ENCODE data around the gene ZNF688. TPM values are rescaled to one million over a fixed set of nuclear protein-coding genes. Genes with fewer than 3 reads are reported as not detected.
A peak's percentile ranks its signal among the peaks of the same experiment; 100 is the strongest.

Gene ZNF688
- total and polyA plus RNA-seq, 2 of the 13 experiments (the other 11 are each of a cell fraction or from before 2014, with no cell fraction given): 2.4 to 5.4 TPM

DNA sequence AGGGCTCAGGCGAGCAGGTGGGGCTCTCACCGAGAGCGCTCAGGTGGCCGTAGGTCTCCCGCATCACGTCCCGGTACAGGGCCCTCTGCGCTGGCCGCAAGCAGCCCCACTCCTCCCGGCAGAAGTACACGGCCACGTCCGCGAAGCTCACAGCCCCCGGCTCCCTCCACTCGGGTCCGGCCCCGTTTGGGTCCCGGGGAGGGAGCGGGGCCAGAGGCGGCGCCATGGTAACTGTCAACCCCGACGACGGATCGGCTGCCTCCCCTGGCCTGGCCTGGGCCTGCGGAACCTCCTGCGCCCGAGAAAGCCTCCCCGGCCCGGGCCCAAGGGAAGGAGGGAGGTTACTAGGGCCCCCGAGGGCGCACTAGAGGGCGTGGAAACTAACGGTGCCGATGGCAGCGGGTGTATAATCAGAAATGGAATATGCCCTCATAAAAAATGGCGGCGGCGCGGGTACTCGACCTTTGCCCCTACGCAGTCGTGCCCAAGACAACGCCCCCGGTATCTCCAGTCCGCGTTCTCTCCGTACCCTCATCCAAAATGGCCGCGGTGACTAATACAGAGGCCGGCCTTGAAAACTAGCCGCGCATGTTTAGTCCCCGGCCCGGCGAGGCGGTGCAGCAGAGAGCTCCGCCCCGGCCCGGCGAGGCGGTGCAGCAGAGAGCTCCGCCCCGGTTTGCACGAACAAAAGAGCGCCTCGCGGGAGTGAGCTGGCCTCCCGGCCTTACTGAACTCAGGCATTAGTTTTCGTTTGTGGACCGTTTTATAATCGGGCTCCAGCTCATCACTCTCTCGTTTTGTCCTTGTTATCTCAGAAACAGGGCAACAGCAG, 13.3 kb downstream of the ZNF688 start, which contains the start of gene ZNF764 (continued):
- TF ChIP-seq ZNF670 (CRISPR knock-in tag; IDR thresholded peaks at IDR 0.05; ENCODE audit: borderline replicate concordance) (peak; percentile 87), ZNF572 (CRISPR knock-in tag; IDR thresholded peaks at IDR 0.05) (peak; percentile 60; the same call in 1 of the 2 replicates), ZIK1 (CRISPR knock-in tag; IDR thresholded peaks at IDR 0.05; ENCODE audit: borderline replicate concordance, low read depth) (peak; percentile 29), ZNF879 (CRISPR knock-in tag; IDR thresholded peaks at IDR 0.05) (no peak; the same call in 1 of the 2 replicates), THAP7 (CRISPR knock-in tag; IDR thresholded peaks at IDR 0.05) (peak; percentile 49; the same call in 1 of the 2 replicates), ZNF547 (CRISPR knock-in tag; IDR thresholded peaks at IDR 0.05) (no peak; the same call in none of the 2 replicates), FOXA3 (CRISPR knock-in tag; IDR thresholded peaks at IDR 0.05) (peak; percentile 75), NONO (IDR thresholded peaks at IDR 0.05) (no peak), NONO (CRISPR knock-in tag; conservative IDR thresholded peaks at IDR 0.05) (peak; percentile 93), GMEB2 (CRISPR knock-in tag; IDR thresholded peaks at IDR 0.05; ENCODE audit: low read depth) (peak; percentile 97), ZFP36L1 (CRISPR knock-in tag; IDR thresholded peaks at IDR 0.05) (peak; percentile 25), JUN (CRISPR knock-in tag; IDR thresholded peaks at IDR 0.05) (peak; percentile 28; the same call in 1 of the 2 replicates), GABPA (IDR thresholded peaks at IDR 0.05; ENCODE audit: low read depth, low read length) (peak; percentile 32; the same call in 1 of the 2 replicates), GABPA (CRISPR knock-in tag; IDR thresholded peaks at IDR 0.05; ENCODE audit: low read depth) (peak; percentile 86), ELF3 (CRISPR knock-in tag; IDR thresholded peaks at IDR 0.05) (peak; percentile 56; the same call in 1 of the 2 replicates), LBX2 (CRISPR knock-in tag; IDR thresholded peaks at IDR 0.05; ENCODE audit: borderline replicate concordance) (no peak), ZNF292 (CRISPR knock-in tag; IDR thresholded peaks at IDR 0.05; ENCODE audit: borderline replicate concordance, low read depth) (peak; percentile 69; the same call in 1 of the 2 replicates)
- TF ChIP-seq, protein P1, sequence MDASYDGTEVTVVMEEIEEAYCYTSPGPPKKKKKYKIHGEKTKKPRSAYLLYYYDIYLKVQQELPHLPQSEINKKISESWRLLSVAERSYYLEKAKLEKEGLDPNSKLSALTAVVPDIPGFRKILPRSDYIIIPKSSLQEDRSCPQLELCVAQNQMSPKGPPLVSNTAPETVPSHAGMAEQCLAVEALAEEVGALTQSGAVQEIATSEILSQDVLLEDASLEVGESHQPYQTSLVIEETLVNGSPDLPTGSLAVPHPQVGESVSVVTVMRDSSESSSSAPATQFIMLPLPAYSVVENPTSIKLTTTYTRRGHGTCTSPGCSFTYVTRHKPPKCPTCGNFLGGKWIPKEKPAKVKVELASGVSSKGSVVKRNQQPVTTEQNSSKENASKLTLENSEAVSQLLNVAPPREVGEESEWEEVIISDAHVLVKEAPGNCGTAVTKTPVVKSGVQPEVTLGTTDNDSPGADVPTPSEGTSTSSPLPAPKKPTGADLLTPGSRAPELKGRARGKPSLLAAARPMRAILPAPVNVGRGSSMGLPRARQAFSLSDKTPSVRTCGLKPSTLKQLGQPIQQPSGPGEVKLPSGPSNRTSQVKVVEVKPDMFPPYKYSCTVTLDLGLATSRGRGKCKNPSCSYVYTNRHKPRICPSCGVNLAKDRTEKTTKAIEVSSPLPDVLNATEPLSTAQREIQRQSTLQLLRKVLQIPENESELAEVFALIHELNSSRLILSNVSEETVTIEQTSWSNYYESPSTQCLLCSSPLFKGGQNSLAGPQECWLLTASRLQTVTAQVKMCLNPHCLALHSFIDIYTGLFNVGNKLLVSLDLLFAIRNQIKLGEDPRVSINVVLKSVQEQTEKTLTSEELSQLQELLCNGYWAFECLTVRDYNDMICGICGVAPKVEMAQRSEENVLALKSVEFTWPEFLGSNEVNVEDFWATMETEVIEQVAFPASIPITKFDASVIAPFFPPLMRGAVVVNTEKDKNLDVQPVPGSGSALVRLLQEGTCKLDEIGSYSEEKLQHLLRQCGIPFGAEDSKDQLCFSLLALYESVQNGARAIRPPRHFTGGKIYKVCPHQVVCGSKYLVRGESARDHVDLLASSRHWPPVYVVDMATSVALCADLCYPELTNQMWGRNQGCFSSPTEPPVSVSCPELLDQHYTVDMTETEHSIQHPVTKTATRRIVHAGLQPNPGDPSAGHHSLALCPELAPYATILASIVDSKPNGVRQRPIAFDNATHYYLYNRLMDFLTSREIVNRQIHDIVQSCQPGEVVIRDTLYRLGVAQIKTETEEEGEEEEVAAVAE (CRISPR knock-in tag; IDR thresholded peaks at IDR 0.05; ENCODE audit: borderline replicate concordance): peak; percentile 98
- TF ChIP-seq, protein P2, sequence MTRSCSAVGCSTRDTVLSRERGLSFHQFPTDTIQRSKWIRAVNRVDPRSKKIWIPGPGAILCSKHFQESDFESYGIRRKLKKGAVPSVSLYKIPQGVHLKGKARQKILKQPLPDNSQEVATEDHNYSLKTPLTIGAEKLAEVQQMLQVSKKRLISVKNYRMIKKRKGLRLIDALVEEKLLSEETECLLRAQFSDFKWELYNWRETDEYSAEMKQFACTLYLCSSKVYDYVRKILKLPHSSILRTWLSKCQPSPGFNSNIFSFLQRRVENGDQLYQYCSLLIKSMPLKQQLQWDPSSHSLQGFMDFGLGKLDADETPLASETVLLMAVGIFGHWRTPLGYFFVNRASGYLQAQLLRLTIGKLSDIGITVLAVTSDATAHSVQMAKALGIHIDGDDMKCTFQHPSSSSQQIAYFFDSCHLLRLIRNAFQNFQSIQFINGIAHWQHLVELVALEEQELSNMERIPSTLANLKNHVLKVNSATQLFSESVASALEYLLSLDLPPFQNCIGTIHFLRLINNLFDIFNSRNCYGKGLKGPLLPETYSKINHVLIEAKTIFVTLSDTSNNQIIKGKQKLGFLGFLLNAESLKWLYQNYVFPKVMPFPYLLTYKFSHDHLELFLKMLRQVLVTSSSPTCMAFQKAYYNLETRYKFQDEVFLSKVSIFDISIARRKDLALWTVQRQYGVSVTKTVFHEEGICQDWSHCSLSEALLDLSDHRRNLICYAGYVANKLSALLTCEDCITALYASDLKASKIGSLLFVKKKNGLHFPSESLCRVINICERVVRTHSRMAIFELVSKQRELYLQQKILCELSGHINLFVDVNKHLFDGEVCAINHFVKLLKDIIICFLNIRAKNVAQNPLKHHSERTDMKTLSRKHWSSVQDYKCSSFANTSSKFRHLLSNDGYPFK (CRISPR knock-in tag; IDR thresholded peaks at IDR 0.05; ENCODE audit: borderline replicate concordance): peak; percentile 97

All from HepG2 (cell line).